HG02678 (cell line): ENCODE data around the gene KDM1B.
A peak's percentile ranks its signal among the peaks of the same experiment; 100 is the strongest.
"Not testable (repeated sequence)": the region's sequence is repeated elsewhere in the genome, so short reads cannot be mapped to it uniquely, and the experiment has no call there.

Source experiments
- ATAC-seq: cut with Tn5 transposase; IDR thresholded peaks from one replicate; pipeline ENCODE4 v1.9.1; 2021; ENCODE audit warnings: mild to moderate bottlenecking, moderate library complexity; ENCODE audit not compliant: unreplicated experiment

The KDM1B gene

DNA sequence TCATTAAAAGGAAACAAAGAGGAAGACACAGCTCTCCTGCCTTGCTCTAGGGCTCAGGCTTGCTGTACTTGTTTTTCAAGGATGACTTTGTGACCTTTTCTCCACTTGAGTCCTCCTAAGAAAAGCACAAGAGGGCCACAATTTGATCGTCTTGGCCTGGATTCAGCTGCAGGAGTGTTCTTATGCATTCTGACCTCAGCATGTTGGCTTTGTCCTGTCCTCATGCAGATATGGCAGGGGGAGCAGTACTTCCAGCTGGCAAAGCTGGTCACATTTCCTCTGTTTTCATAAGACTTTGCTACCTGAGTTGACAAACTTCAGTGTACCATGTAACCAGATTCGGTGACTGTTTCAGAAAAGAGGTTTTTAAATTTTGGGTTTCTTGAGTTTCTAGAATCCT lies 30.8 kb downstream of the KDM1B start:
- no peak for ATAC-seq

DNA sequence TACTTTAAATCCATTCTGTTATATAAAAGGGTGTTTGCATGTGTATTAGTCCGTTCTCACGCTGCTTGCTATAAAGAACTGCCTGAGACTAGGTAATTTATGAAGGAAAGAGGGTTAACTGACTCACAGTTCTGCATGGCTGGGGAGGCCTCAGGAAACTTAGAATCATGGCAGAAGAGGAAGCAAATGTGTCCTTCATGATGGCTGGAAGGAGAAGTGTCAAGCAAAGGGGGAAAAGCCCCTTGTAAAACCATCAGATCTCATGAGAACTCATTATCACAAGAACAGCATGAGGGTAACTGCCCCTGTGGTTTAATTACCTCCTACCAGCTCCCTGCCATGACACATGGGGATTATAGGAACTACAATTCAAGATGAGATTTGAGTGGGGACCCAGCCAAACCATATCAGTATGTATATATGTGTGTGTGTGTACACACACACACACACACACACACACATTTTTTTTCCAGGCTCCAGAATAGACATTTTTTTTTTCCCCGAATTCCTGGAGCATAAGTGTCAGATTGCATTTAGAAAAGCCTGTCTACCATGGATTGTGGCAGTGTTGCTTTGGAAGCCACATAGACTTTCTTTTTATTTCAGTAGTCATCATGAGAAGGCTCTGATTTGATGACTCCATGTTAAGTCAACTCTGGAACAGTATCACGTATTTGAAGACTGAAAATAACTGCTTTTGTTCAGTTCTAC lies 31.5 kb downstream of the KDM1B start:
- ATAC-seq, result no peak

DNA sequence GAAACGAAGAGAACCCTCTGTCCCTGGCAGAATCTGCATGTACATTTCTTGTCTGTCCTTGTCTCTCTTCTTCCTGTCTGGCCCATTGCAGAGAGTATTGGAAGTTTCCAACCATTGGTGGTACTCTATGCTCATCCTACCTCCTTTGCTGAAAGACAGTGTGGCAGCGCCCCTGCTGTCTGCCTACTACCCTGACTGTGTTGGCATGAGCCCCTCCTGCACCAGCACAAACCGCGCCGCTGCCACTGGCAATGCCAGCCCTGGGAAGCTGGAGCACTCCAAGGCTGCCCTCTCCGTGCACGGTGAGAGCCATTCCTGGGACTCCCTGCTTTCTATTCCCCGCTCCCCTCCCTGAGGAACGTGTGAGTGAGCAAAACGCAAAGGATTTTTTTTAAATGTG lies 32.5 kb downstream of the KDM1B start:
- ATAC-seq, result no peak

DNA sequence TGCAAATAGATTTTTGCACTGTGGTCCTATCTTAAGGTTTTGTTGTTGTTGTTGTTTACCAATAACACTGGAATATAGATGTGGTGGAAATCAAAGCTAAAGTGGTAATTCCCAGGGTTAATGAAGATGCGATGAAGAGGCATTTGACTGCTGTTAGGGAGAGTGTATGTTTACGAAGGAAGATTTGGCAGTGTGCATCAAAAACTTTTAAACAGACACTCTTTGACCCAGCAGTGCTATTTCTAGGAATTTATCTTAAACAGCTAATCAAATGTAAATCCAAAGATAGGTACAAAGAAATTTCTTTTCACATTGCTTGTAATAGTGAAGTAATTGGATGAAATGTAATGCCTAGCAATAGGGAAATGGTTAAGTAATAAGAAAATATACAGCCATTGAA lies 34.0 kb downstream of the KDM1B start:
- no peak for ATAC-seq

DNA sequence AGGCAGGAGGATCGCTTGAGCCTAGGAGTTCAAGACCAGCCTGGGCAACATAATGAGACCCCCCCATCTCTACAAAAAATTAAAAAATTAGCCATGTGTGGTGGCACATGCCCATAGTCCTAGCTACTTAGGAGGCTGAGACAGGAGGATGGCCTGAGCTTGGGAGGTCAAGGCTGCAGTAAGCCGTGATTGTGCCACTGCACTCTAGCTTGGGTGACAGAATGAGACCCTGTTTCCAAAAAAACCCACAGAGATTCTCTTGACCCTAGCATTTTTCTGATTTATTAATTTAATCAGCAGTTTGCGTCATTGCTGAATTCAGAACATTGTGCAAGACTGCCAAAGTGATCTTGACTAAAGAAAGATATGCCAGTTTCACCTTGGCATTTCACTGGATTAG lies 36.8 kb downstream of the KDM1B start:
- ATAC-seq, result no peak

DNA sequence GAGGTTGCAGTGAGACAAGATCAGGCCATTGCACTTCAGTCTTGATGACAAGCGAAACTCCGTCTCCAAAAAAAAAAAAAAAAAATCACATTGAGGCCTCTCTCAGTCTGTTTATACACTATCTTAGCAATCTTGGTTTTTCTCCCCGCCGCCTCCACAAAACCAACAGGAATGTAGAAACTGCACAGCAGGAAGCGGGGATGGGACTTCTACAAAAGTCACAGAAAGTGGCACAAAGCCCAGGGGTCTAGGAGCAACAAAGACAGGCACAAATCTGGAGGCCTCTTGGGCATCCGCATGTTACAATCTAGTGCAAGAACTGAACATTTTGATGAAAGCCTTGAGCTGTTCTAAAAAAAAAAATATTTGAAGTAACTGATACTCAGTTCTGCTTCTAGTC lies 48.6 kb downstream of the KDM1B start:
- no peak for ATAC-seq

DNA sequence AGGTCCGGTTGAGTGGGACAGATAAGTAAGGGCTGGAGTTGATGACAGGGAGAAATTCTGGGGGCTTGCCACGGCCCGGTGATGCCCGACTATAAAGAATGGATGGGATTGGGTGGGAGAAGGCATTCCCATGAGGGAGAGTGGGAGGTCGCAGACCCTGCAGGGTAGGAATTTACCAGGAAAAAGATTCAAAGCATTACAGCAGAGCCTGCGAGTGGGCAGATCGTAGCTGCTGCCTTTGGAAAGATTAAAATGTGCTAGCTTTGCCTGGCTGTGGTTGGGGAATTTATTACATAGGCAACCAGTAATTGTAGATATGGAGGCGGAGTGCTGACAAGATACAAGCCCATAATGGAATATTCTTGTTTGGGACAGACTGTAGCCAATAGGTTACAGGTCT lies 49.5 kb downstream of the KDM1B start:
- ATAC-seq, result no peak

DNA sequence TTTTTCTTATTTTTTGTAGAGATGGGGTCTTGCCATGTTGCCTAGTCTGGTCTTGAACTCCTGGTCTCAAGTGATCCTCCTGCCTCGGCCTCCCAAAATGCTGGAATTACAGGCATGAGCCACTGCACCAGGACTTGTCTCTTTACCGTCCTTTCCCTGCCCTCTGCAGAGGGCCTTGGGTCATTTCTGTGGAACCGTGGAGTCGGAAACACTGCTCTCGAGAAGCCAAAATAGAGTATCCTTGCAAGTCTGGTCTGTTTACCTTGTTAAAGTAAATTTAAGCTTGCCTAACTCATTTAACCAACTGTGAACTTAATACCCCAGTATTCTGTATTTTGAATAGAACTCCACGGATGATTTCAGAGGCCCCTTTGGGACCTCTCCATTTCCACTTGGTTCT lies 51.4 kb downstream of the KDM1B start:
- no peak for ATAC-seq

DNA sequence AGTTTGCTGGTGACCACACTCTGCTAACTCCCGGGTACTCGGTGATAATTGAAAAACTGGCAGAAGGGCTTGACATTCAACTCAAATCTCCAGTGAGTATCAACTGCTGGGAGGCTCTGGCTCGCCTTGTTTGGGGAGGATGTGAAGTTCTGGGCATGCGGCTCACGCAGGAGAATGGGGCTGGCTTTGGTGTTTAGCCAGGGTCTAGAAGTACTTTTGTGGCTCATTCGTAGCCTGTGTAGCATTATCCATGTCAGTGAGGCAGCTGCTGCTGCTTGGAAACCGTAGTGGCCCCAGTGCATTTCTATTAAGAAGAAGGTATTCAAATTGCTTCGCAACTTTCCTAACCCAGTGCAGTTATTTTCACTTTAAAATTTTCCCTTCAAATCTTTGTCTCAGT lies 52.2 kb downstream of the KDM1B start:
- ATAC-seq, result no peak

DNA sequence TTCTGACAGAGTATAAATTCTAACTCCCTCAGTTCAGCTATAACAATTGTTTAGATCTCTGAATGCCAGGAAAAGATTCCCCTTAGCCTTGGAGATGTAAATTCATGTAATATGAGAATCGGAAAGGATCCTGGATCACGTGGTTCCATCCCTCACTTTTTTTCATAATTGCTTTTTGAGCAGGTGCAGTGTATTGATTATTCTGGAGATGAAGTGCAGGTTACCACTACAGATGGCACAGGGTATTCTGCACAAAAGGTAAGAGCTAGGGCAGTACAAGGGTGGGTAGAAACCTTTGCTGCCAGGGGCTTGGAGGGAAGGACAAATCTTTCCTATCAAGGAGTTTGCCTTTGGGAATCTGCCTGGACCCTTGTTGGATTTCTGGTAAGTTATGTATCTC lies 52.7 kb downstream of the KDM1B start:
- ATAC-seq, result no peak

DNA sequence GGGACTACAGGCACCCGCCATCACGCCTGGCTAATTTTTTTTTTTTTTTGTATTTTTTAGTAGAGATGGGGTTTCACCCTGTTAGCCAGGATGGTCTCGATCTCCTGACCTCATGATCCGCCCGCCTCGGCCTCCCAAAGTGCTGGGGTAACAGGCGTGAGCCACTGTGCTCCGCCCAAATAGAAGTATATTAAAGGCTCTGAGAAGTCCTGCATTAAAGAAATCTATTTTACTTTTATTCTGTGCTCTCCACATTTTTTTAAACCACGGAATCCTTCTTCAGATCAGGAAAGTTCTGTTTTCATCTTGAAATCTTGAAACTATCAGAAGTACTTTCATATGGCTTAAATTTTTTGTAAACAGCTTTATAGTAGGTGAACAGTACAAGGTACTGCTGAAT lies 53.6 kb downstream of the KDM1B start:
- ATAC-seq, result not testable (repeated sequence)

DNA sequence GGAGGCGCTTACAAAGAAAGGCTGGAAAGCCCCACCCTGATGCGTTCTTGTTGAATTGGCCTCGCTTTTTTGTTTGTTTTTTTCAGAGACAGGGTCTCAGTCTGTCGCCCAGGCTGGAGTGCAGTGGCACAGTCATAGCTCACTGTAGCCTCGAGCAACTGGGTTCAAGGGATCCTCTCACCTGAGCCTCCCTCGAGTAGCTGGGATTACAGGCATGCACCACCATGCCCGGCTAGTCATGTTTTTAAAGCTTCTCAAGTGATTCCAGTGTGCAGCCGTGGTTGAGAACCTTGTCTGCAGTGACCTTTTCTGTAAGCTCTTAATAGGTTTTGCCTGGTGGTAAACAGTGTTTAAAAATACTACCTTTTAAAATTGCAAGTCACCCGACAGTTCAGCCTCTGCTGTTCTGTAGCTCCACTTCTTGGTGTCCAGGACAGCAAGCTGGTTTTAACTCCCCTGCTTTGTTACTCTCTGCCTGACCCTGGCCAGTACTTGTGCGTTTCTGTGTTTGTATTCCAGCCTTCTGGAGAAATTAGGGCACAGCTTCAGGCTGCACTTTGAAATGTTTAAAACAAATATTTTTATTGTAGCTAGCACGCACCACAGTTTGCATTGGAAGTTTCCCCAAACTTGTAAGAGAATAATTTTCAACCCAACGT lies 54.4 kb downstream of the KDM1B start:
- no peak for ATAC-seq

DNA sequence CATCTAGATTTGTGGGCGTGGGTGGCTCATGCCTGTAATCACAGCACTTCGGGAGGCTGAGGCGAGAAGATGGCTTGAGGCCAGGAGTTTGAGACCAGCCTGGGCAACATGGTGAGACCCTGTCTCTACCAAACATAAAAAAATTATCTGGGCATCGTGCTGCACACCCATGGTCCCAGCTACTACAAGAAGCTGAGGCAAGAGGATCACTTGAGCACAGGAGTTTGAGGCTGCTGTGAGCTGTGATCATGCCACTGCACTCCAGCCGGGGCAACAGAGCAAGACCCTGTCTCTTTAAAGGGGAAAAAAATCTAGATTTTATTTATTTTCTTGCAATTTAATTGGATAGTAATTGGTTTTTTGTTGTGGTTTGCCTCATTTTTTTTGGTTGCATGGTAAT lies 55.5 kb downstream of the KDM1B start:
- ATAC-seq, result no peak

DNA sequence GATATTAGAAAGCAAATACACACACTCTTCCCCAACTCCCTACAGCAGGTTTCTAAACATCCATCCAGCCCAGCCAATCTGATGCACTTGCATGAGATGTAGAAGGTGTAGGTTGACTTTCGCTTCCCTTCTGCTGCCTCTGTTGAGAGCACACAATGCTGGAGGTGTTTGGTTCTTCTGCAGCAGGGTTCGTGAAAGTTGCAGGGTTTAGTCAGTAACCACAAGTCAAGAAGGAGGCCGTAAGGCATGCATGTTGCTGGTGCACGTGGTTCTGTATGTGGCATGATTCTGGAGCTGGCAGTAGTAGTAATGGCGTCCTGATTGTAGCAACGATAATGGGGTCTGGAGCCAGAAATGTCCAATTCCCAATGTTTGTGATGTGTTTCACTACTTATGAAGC lies 56.1 kb downstream of the KDM1B start:
- ATAC-seq, result peak; percentile 93

DNA sequence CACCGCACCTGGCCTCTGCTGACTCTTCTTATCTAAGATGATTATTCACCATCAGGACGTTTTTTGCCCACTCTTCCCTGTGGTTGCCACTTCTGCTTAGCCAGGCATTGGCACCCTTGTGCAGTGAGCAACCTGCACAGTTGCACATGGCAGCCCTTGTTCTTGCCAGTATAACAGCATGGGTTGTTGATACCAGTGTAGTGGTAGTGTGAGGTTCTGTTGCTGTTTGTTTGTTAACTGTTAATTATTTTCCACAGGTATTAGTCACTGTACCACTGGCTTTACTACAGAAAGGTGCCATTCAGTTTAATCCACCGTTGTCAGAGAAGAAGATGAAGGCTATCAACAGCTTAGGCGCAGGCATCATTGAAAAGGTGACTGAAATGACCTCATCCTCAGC lies 57.0 kb downstream of the KDM1B start:
- ATAC-seq, result no peak

DNA sequence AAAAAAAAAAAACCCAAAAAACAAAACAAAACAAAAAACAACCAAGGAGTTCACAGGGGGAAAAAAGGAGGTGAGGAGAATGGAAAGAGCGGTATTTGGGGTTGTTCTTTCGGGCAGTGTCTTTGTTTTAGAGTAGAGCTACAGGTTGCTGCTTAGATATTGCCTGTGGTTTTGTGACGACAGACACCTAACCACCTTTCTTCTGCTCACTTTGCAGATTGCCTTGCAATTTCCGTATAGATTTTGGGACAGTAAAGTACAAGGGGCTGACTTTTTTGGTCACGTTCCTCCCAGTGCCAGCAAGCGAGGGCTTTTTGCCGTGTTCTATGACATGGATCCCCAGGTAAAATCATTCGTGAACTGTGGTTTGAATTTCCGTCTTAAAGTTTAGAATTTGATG lies 58.2 kb downstream of the KDM1B start:
- no peak for ATAC-seq

DNA sequence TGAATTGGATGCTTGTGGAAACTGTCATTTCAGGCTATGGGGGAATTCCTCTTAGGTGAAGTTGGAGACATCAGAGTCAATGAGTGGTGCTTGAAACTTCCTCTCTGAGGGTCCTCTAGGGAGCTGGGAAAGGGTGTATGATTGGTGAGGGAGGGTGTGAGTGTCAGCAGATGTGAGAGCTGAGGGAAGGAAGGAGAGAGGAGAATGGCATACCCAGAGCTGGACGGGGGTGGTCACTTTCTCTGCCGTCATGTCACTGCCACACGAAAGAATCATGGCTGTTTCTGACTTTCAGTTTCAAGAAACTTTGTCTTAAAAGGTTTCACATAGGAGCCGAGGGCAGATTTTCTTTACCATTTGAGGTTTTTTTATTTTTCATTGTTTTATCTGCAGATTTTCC lies 58.8 kb downstream of the KDM1B start:
- peak; percentile 33 for ATAC-seq

DNA sequence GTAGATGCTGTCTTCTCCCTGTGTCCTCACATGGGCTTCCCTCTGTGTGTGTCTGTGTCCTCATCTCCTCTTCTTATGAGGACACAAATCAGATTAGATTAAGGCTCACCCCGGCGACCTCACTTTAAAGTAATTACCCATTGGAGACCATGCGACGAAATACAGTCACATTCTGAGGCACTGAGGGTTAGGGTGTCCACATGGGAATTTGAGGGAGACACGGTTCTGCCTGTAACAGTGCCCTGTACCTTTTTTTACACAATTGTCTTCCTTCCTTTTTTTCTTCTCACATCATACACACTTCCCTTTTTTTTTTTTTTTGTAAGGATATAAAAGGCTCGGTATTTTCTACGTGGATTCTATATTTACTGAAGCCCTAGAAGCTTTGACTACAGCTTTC lies 60.2 kb downstream of the KDM1B start:
- ATAC-seq, result no peak

DNA sequence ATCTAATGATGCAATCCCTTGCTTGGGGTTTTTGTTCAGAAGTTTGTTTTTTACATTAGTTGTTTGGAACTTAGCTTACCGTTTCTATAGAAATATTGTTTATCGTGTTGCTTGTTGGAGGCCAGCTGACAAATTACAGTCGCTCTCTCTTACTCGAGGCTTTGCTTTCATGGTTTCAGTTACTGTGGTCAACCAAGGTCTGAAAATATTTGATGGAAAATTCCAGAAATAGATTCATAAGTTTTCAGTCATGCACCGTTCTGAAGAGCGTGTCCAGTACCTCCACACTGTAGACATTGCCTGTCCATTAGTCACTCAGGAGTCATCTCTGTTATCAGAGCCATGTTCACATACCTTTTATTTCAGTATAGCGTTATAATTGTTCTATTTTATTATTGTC lies 61.2 kb downstream of the KDM1B start:
- ATAC-seq, result peak; percentile 47

DNA sequence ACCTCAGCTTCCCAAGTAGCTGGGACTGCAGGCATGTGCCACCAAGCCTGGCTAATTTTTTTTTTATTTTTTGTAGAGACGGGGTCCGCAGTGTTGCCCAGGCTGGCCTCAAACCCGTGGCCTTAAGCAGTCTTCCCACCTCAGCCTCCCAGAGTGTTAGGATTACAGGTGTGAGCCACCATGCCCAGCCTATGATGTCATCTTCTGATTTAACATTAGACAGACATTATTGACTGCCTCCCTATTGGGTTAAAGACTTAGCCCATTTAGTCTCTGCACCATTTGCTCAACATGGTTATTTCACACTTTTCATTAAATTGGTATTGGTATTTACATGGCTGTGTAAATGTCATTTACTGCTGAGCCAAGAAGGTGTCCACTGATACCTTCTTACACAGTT lies 63.0 kb downstream of the KDM1B start:
- ATAC-seq, result no peak

DNA sequence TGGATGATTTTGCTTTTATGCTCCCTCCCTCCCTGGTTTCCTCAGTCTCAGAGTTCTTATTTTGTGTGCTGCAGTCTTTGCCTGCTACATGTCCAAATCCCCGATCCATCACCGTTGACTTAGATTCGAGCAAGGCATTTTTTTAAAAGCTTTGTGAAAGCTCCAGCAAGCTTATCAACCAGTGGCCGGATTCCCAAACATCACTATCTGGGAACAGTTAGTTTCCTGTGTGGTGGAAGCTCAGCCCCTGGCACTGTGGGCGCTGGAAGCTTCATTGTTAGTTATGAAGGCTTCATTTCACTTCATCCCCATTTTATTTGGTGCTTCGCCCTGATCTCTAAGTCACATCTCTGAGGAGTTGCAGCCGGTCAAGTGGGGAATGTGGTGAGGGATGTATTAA lies 64.4 kb downstream of the KDM1B start:
- ATAC-seq, result no peak

DNA sequence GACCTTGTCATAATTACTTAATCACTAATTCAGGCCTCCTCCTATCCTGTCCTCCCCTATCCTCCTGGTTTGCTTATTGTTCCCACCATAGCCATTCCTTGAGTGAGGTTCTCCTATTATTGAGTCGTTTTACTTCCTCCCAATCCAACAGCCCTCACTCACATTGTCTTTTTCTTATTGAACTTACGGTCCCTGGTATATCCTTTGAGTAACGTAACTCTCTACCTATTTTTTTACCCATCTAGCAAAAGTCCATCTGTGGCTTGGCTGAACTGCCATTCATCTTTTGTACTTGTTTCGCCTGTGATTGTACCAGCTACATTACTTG lies 66.0 kb downstream of the KDM1B start:
- no peak for ATAC-seq

DNA sequence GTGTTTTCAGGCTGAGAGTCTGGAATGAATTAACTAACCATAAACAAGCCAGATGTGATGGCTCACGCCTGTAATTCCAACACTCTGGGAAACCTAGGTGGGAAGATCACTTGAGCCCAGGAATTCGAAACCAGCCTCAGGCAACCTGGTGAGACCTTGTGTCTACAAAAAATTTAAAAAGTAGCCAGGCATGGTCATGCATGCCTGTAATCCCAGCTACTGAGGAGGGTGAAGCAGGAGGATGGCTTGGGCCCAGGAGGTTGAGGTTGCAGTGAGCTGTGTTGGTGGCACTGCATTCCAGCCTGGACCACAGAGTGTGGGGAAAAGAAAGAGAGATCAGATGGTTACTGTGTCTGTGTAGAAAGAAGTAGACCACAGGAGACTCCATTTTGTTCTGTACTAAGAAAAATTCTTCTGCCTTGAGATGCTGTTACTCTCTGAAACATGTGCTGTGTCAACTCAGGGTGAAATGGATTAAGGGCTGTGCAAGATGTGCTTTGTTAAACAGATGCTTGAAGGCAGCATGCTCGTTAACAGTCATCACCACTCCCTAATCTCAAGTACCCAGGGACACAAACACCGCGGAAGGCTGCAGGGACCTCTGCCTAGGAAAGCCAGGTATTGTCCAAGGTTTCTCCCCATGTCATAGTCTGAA lies 71.4 kb downstream of the KDM1B start:
- ATAC-seq, result not testable (repeated sequence)
